OCI-LY7 (cell line): ENCODE data around the gene HAND2. TPM values are rescaled to one million over a fixed set of nuclear protein-coding genes. Genes with fewer than 3 reads are reported as not detected.

Source experiments
- BruUV-seq: library from RNA; stranded (reverse); fragments of 400-500 nt; replicated peaks from 2 replicates; lab custom pipeline; 2021; lab: Mats Ljungman, UMichigan
- CTCF ChIA-PET: fragments of 300-600 bp; sonication (Branson Sonifier 250); formaldehyde crosslinking; loops from one replicate; lab custom pipeline; 2022; ENCODE audit warnings: antibody characterized with exemption; ENCODE audit not compliant: unreplicated experiment; lab: Charles Lee
- POLR2A ChIA-PET: fragments of 300-600 bp; sonication (Branson Sonifier 250); formaldehyde crosslinking; loops from one replicate; lab custom pipeline; 2022; ENCODE audit warnings: antibody characterized with exemption; lab: Charles Lee
- DNase-seq: peaks from one replicate; pipeline ENCODE4 v3.0.0-alpha.2; 2015; ENCODE audit warnings: low spot score
- H2AFZ ChIP-seq: fragments of 200-600 bp; sonication (generic), shearing (Covaris generic); 2 replicates; pipeline ENCODE4 v1.6.1; 2014; ENCODE audit warnings: mild to moderate bottlenecking, antibody characterized with exemption, low read length, moderate library complexity
- H3K27ac ChIP-seq: fragments of 200-600 bp; sonication (generic); 2 replicates; pipeline ENCODE4 v1.5.1; 2014; ENCODE audit warnings: mixed run types, low read depth, mild to moderate bottlenecking, moderate library complexity, low read length, inconsistent platforms; ENCODE audit not compliant: poor library complexity, severe bottlenecking
- H3K36me3 ChIP-seq: fragments of 200-600 bp; sonication (generic); 2 replicates; pipeline ENCODE4 v1.6.1; 2014; ENCODE audit warnings: mild to moderate bottlenecking, antibody characterized with exemption, low read length, moderate library complexity, mixed read lengths; ENCODE audit not compliant: insufficient read depth
- H3K4me1 ChIP-seq: fragments of 200-600 bp; sonication (generic); 2 replicates; pipeline ENCODE4 v1.5.1; 2014; ENCODE audit warnings: mild to moderate bottlenecking, low read length; ENCODE audit not compliant: insufficient read depth, poor library complexity, severe bottlenecking
- H3K4me2 ChIP-seq: fragments of 200-600 bp; sonication (generic); 2 replicates; pipeline ENCODE4 v1.6.1; 2014; ENCODE audit warnings: mild to moderate bottlenecking, low read length
- H3K4me3 ChIP-seq: fragments of 200-600 bp; sonication (generic); 2 replicates; pipeline ENCODE4 v1.5.1; 2014; ENCODE audit warnings: mild to moderate bottlenecking, low read depth, low read length; ENCODE audit not compliant: poor library complexity, severe bottlenecking
- H3K79me2 ChIP-seq: fragments of 200-600 bp; sonication (generic); 2 replicates; pipeline ENCODE4 v1.6.1; 2016; ENCODE audit warnings: low read depth, mild to moderate bottlenecking, low read length, moderate library complexity, mixed read lengths; ENCODE audit not compliant: insufficient read depth
- H3K9me2 ChIP-seq: fragments of 200-600 bp; sonication (generic); 2 replicates; pipeline ENCODE4 v1.6.1; 2016; ENCODE audit warnings: mild to moderate bottlenecking, low read length, mixed read lengths; ENCODE audit not compliant: insufficient read depth
- H3K9me3 ChIP-seq: fragments of 200-600 bp; sonication (generic); 2 replicates; pipeline ENCODE4 v1.6.1; 2014; ENCODE audit warnings: mild to moderate bottlenecking, mixed run types, low read length, mixed read lengths
- H4K20me1 ChIP-seq: fragments of 200-600 bp; sonication (generic); 2 replicates; pipeline ENCODE4 v1.6.1; 2014; ENCODE audit warnings: mild to moderate bottlenecking, antibody characterized with exemption, low read length, moderate library complexity, mixed read lengths; ENCODE audit not compliant: insufficient read depth
- EZH2phosphoT487 ChIP-seq: fragments of 200-600 bp; sonication (generic); IDR thresholded peaks from 2 replicates; pipeline ENCODE4 v1.6.1; 2018; ENCODE audit warnings: low read depth, borderline replicate concordance, mild to moderate bottlenecking, mixed run types, antibody characterized with exemption, low read length, moderate library complexity, mixed read lengths
- intact Hi-C: fragments of 100-400 bp; cut with micrococcal nuclease; formaldehyde crosslinking; loops from one replicate; pipeline ENCODE4 v1.10.0; 2022; ENCODE audit not compliant: unreplicated experiment
- total RNA-seq, 2 experiments: library from RNA; depleted of rRNA in 1 of 2; stranded (reverse); fragments of >200 nt in 1 of 2; shearing (Covaris generic) in 1 of 2; gene quantifications; 2 replicates each; pipeline ENCODE4 v1.2.3, GENCODE V29; 2014 to 2022
- TF ChIP-seq, protein P1 (sequence below): fragments of 200-600 bp; sonication (generic); conservative IDR thresholded peaks from 2 replicates; pipeline ENCODE4 v1.5.1; 2014; ENCODE audit warnings: mild to moderate bottlenecking, antibody characterized with exemption, low read length, moderate library complexity, mixed read lengths

HAND2 gene
- total RNA-seq, 2 experiments from 2014 or later, result not detected

GRCh38 chr4:173490817-173491528, 39.1 kb downstream of the HAND2 start:
- no peak for DNase-seq
- ChIA-PET POLR2A (no interaction called here), CTCF (no interaction called here)
- Histone ChIP-seq H3K36me3 (no peaks in the 10 kb centered on the region), H3K79me2 (no peaks in the 10 kb centered on the region), H3K27ac (no peak overlapping the region), H3K9me3 (no peaks in the 10 kb centered on the region), H2AFZ (no peak overlapping the region), H3K4me3 (no peak overlapping the region), H4K20me1 (no peaks in the 10 kb centered on the region), H3K4me1 (no peaks in the 10 kb centered on the region), H3K4me2 (no peak overlapping the region), H3K9me2 (no peaks in the 10 kb centered on the region)
- no peak for TF ChIP-seq EZH2phosphoT487
- TF ChIP-seq, protein P1, sequence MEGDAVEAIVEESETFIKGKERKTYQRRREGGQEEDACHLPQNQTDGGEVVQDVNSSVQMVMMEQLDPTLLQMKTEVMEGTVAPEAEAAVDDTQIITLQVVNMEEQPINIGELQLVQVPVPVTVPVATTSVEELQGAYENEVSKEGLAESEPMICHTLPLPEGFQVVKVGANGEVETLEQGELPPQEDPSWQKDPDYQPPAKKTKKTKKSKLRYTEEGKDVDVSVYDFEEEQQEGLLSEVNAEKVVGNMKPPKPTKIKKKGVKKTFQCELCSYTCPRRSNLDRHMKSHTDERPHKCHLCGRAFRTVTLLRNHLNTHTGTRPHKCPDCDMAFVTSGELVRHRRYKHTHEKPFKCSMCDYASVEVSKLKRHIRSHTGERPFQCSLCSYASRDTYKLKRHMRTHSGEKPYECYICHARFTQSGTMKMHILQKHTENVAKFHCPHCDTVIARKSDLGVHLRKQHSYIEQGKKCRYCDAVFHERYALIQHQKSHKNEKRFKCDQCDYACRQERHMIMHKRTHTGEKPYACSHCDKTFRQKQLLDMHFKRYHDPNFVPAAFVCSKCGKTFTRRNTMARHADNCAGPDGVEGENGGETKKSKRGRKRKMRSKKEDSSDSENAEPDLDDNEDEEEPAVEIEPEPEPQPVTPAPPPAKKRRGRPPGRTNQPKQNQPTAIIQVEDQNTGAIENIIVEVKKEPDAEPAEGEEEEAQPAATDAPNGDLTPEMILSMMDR, result no peak
- no TSS peak for BruUV-seq
- intact Hi-C loops, result no loop called here

DNA sequence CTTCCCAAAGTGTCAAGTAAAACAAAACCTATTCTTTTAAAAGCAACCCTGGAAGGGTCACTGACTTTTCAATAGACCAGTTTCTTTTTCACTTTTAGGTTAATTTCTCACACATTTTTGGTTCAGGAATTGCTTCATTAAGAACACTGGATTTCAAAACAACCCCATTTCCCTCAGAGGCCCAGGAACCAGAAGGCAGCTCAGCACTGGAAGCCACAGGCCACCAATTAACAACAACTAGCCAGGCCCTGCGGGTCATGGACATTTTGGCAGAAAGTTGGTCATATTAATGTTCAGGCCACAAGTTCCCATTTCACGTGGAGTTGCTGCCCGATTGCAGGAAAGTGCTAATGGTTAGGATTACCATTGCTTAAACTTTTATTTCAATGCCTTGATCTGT, 39.8 kb downstream of the HAND2 start:
- BruUV-seq, result no TSS peak
- intact Hi-C loops, result no loop called here
- Histone ChIP-seq H3K9me2 (no peaks in the 10 kb centered on the region), H3K4me2 (no peak overlapping the region), H4K20me1 (no peaks in the 10 kb centered on the region), H3K27ac (no peak overlapping the region), H2AFZ (no peak overlapping the region), H3K4me3 (no peak overlapping the region), H3K79me2 (no peaks in the 10 kb centered on the region), H3K9me3 (no peaks in the 10 kb centered on the region), H3K4me1 (no peaks in the 10 kb centered on the region), H3K36me3 (no peaks in the 10 kb centered on the region)
- POLR2A ChIA-PET, result no interaction called here
- TF ChIP-seq EZH2phosphoT487, result no peak
- TF ChIP-seq, protein P1, result no peak
- DNase-seq, result no peak
- CTCF ChIA-PET, result no interaction called here

- ChIA-PET POLR2A (no interaction called here), CTCF (no interaction called here)
- H3K9me2 ChIP-seq, result no peaks in the 10 kb centered on the region
- TF ChIP-seq, protein P1, result no peak
- TF ChIP-seq EZH2phosphoT487, result no peak
- intact Hi-C loops, result no loop called here
- no peak overlapping the region for H3K4me2 ChIP-seq
- H2AFZ ChIP-seq, result no peak overlapping the region
- H3K4me1 ChIP-seq, result no peaks in the 10 kb centered on the region
- H3K36me3 ChIP-seq, result no peaks in the 10 kb centered on the region
- H3K4me3 ChIP-seq, result no peak overlapping the region
- no peak for DNase-seq
- no peaks in the 10 kb centered on the region for H3K9me3 ChIP-seq
- H3K79me2 ChIP-seq, result no peaks in the 10 kb centered on the region
- no peaks in the 10 kb centered on the region for H4K20me1 ChIP-seq
- H3K27ac ChIP-seq, result no peak overlapping the region
- no TSS peak for BruUV-seq
Observed at GRCh38 chr4:173489514-173489913, 40.5 kb downstream of the HAND2 start.
